ENCODE results near the gene FILIP1L. TPM values are rescaled to one million over a fixed set of nuclear protein-coding genes. Genes with fewer than 3 reads are reported as not detected.

FILIP1L gene
- total RNA-seq, 1 experiment from 2014 or later: not detected

DNA sequence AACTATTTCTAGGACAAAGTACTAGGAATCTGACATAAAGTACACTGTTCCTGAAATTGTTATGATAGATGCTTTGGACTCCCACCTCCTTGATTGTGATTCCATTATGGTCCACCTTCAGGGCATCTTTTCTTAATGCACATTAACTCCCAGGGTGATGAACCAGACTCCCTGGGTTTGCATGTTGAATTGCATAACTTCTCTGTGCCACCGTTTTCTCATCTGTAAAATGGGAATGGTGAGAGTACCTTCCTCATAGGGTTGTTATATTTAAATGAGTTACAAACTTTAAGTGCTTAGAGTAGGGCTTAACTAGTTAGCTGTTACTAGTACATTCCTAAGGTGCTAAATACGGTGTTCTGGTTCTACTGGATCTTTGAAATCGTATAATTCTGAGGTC is 214.7 kb downstream of the FILIP1L start:
- DNase-seq (ENCODE audit: low read depth): no peak

DNA sequence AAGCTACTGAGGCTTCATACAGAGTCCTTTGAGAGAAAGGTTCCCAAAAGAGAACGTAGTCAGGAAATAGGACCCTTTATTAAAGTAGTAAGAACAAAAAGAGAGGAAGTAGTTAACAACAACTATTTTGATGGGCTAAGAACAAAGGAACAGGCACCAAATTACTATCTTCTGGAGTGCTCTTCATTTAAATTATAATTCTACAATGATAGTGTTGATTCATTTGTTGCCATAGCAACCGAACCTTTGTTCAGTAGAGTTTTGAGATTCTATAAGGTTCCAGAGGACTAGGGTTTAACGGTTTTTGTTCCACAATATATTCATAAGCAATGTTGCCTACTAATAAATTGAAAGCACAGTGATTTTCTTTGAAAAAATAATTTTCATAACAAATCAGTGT is 217.8 kb downstream of the FILIP1L start:
- peak; percentile 7 for DNase-seq (ENCODE audit: low read depth)

DNA sequence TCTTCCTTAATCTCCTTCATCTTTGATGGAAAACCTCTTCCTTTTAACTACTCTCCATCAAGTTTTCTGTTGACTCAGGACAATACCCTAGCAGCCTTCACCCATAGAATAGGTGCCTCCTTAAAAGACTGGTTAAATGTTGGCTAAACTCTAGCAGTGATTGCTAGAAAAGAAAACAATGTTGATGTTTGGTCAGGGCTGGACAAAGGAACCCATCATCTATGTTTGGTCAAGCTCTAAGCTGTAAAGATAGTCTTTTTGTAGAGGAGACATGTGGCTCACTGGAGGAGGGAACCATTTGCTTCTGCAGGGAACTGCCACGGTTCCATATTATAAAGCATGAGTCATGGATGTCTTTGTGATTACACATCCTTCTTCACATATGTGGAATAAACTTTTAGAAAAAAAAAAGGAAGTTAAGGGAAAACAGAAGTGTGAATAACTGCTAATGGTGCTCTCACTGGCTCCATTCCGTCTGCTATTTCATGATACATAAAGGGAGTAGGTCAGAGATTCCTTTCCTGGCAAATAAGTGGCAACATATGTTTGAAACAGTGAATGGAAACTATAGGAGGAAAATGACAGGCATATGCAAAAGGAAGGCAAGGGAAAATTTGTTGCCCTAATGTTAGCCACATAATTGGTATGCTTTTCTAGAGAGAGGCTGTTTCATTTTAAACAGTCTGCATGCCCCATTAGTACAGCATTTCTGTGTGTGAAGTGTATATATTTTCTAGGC is 218.4 kb downstream of the FILIP1L start:
- DNase-seq (ENCODE audit: low read depth): peak; percentile 93

DNA sequence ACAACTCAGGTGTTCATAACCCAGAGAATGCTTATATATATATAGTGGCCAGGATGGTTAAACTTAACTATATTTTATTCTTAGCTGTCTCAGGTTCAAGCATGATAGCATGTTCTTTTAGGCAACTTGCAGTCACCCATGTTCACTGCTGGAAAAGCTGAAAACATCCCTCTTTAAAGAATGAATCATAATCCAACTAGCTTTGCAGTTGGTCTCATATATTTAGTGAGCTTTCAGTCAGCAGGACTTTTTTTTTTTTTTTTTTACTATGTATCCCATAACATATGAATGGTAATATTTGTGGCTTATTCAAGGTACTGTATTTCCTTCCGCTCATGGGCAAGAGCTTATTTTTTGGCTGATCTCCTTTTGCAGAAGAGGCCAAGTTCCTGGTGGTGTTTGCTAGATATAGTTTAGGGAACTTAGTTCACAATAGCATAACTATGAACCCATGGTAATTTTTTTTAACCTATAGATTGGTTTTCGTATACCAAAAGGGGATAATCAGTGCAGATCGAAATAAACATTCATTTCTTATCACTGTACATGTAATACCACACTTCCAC is 219.1 kb downstream of the FILIP1L start:
- peak; percentile 26 for DNase-seq (ENCODE audit: low read depth)

DNA sequence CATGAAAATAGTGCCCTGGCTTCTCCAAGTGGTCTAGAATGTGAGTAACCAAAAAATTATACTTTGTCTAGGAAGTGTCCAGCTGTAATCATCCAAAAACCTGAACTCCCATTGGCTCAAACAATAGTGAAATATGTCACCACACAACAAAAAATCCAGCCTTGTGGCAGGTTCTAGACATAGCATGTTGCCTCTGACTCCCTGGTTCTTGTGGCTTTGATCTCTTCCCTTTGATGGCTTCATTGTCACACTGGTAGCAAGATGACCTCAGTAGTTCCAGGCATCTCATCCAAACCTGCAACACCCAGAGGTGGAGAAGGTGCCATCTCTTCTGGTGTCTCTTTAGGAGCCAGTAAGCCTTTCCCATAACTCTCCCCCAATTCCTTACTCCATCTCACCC is 222.0 kb downstream of the FILIP1L start:
- no peak for DNase-seq (ENCODE audit: low read depth)

DNA sequence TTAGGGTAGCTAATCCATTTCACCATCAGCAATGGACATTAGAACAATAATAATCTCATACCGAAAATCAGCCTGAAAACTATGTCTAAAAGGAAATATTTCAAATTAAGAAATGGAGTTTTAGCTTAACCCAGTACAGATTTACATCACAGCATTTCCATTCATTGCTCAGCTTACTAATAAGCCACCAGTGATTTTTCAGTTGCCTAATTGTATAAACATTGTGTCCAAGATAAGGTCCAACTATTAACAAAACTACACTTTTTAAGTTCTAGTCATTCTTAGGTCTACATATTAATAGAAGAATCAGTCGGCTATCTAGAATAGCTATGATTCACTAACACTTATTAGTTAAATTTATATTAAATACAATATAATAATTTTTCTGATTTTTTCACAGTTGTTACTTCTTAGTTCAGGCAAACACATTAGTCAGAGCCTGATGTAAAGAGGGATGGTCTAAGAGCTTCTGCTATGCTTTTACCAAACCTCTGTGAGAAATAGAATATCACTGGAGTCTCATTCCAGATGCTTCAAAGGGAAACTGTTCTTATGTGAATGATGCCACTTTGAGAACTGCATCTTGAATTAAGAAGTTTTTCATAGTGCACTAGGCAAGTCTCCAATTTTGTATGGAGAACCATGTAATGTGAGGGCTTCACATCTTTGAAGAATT is 222.6 kb downstream of the FILIP1L start:
- DNase-seq (ENCODE audit: low read depth): no peak

DNA sequence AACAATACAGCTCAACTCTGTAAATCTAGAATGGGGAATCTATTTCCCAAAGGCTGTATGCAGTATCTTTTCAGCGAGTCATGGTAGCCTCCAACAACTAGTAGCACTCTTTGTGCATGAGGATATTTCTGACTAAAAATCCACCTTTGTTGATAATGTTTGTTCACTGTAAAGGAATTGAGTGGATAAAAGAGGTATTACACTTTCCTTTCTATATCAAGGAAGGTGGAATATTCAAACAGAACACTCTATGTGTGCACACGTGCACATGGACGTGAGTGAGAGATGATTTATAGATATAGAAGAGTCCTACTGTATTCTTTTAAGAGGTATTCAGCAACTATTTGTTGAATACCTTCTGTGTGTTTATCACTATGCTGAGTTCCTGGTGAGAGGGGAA is 228.4 kb downstream of the FILIP1L start:
- no peak for DNase-seq (ENCODE audit: low read depth)

DNA sequence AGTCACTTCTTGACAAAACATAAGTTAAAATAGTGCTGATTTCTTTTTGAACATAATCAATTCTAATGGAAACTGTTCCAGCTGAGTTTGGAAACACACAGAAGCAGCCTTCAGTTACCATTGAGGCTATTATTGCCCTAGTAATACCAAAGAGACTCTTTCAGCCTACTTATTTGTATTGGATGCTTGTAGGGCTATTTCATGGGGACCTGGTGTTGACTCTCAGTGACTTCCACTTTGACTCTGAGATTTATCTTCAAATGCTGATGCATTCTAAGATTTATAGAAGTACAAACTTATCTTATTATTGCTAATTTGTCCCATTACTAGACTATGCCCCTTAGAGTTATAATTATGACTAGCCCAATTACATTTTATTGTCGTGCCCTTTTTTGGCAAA is 229.2 kb downstream of the FILIP1L start:
- DNase-seq (ENCODE audit: low read depth): no peak

DNA sequence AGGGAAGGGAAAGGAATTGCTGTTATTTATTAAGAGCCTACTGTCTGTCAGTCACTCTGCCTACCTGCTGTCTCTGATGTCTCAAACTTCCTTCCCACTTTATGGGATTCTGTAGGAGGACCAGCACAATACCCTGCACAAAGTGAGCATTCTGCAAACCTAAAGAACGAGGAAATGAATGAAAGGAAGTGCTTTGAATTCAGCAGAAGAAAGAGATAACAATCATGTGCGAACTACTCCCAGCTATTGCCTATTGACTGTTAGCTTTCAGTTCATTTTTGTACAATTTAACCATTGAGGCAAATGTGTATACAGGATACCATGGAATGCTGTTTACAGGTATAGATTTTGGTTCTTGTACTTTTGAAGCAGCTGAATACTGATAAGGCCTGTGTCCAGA is 229.8 kb downstream of the FILIP1L start:
- DNase-seq (ENCODE audit: low read depth): no peak

DNA sequence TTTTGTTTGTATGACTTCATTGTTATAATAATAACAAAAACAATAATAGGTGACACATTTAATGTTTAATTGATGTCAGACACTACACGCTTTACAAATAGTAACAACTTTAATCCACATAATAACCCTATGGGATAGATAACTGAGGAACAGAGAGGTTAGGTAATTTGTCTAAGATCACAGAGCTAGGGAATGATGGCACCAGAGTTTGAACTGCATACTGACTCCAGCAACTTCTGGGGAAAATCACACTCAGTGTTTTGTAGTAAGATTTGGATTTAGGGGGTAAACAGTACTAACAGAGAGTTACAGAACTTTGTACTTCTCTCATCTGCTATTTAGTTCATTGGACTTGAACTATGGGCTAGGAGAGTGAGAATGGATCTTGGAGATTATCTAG is 230.6 kb downstream of the FILIP1L start:
- DNase-seq (ENCODE audit: low read depth): no peak

DNA sequence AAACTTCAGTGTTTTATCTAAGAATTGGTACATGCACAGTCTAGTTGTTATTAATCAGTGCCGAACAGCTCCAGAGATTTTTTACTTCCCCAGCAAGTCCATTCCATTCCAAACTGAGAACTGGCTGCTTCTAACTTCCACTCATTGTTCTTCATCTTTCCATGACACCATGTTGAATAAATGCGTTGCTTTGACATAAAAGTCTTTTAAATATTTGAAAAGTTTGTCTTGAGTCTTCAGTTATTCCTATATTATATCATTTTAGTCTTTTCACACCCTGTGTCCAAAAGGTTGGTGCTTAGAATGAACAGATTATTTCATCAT is 231.2 kb downstream of the FILIP1L start:
- DNase-seq (ENCODE audit: low read depth): no peak

DNA sequence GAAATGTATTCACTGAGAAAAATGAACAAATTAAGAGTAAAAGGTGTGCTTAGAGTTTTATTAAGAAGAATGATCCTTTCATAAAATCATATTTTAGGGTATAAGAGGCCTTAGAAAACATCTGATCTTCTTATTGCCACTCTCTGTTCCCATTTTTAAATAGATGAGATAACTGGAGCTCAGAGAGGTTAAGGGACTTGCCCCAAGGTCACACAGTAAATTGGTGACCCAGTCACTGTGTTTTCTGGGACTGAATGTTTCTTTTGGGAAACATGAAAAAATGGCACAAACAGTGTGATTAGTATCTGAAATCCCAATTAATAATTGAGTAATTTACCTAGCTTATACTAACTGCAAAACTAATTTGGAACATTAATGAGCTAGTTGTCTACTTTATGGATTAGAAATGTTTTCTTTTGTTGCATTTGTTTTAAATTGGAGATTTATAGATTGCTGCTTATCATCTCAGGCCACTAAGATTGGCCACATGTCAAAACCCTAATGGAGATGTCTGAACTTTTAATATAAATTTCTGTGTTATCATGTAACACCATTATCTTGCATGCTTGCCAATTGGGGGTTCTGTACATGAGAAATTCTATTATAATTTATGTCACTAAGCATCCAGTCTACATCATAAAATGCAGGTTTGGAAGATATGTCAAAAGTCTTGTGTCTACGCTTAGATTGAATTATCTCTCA is 231.7 kb downstream of the FILIP1L start:
- DNase-seq (ENCODE audit: low read depth): no peak

DNA sequence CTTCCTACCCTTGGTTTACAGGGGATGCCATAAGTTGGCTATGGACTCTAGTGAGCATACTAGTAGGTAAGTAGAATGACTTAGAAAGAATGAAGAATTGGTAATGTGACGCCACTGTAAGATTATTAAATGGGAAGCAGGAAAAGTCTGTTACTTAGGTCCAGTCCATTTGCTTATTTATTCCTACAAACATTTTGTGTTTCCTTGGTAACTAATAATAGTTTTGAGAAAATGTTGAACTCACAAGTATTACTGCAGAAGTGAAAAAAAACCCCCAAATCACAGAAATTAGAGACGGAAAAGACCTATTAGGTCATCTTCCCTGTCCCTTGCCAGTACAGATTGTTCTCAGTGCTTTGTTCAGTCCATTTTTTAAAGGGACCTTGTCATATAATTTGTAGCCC is 233.2 kb downstream of the FILIP1L start:
- no peak for DNase-seq (ENCODE audit: low read depth)

DNA sequence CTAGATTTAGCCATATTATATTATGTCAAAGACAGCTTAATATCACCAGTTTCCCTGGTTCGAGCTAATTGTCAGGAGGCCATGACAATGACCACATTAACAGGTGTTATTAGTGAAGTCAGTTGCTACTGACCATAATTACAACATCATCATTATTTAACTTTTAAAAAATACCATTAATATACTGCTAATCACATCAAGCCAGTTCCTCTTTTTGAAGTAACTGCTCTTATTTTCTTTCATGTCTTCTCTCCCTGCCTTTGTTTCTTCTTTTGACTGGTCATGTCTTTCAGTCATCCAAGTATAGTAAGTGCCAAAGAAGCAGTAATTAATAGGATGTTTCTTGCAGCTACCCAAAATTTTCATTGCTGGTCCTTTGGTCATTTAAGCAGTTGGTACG is 235.0 kb downstream of the FILIP1L start:
- DNase-seq (ENCODE audit: low read depth): no peak

DNA sequence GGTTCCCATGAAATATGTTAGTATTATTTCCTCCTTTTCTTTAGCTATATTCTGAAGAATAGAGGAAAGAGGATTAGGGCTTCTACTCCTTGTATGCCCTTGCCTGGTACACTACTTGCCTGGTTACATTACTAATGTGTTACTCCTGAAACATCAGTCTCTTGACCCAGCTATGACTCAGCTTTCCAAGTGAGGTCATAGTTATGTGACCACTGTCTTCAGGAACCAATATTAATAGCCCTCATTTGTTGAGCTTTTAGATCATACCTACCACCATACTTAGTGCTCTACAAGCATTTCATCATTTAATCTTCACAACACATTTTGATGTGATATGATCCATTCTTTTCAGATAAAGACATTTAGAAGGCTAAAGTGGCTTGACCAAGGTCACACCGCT is 236.3 kb downstream of the FILIP1L start:
- peak; percentile 80 for DNase-seq (ENCODE audit: low read depth)

DNA sequence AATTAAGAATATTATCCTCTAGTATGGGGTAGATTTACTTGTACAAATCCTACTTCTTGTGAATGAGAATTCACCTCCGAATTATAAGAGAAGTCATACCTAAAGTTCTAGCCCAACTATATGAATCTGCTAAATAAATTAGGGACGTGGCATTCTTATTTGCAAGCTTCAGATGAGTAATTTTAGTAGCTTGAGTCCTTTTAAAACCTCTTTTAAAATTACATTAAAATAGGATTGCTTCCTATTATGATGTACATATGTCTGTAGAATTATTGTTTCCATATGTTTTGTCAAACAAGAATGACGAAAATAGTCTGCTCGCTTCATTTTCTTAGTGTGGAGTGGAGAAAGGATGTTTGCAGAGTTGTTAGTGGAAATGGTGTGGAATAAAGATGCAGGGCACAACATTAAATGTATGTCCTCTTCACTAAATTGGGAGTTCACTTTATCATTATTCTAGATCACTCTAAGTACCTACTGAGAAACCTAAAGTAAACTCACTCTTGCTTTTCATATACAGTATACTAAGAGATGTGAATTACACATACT is 237.2 kb downstream of the FILIP1L start:
- no peak for DNase-seq (ENCODE audit: low read depth)

DNA sequence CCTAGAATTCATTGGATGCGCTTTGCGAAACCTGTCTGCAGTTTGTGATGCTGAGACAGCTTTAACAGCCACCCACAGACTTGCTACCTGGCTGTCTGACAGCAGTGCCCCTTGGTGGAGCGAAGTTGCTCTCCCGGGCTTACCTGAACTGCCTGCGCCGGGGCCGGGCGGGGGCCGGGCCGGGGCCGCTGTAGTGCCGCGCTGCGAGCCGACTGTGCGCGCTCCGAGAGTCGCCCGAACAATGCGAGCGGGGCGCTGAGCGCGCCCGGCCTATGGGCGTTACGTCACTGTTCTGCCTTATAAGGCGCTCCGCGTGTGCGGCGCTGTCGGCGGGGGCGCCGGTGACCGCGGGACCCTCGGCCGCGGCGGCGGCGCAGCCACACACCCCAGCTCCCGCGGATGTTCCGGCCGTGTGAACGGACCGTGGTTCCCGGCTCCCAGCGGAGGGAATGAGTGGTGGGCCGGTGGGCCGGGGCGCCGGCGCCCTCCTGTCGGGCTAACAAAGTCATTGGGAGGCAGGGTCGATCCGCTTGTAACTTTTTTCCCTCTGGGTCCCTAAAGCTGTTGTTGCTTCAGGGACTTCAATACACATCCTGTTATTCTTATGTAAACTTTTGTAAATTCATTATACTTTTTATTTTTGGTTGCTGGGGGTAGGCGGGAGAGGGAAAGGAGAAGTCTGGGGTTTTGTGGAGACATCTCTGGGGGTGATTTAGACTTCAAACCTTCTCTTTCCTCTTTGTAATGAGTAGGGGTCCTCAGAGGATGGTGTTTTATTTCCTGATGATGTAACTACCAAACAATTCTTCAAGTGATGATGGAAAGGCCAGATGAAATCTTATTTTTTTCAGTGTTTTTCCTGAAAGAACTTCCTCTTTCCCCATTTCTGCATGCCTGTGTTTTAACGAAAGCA is 238.1 kb downstream of the FILIP1L start:
- DNase-seq (ENCODE audit: low read depth): no peak

DNA sequence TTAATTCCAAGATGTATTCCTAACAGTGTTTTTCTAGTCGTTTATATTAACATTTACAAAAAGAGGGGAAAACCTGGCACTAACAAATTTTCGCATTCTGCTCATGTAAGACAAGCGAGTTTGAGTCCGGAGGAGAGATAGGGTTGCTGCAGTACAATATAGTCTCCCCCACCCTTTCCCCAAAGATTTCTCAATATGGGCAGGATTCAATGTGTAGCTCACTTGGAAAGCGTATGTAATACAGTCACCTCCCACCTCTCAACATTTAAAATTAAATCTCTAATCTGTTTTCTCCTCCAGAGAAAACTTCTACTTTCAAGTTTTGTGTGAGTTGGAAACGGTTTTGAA is 238.7 kb downstream of the FILIP1L start:
- DNase-seq (ENCODE audit: low read depth): no peak

DNA sequence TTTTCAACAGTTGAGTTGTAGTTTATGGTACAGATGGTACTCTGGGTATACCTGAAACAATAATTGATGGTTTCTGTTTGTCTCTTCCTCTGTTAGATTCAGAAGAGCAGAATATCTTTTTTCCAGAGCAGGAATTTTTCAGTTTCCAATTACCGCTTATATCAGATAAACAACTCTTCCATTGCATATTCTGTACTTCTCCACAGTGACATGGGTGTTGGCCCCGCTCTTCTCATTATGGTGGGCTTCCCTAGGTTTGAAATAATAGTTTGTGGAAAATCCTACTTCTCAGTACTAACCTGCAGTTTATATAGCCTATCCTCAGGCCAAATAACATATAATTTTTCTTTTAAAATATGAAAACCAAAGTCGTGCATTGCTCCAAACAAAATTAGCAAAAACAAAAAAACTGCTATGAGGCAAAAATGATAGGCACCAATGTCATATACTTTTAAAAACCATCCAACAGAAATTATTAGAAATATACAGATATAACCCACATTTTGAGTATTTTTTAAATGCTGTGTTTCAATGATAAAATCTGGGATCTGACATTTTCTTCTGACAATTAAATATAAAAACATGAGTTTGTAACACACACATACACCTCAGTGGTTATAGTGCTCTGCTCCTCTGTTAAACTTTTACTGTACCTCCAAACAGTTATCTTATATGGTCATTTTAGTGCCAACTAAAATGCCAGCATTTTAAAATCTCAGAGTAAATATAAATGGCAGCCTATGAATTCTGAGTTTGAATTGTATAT is 239.9 kb downstream of the FILIP1L start:
- no peak for DNase-seq (ENCODE audit: low read depth)

Data from HT1080 (cell line).